ENCODE data around the gene LRBA.
A peak's percentile ranks its signal among the peaks of the same experiment; 100 is the strongest.

Gene LRBA

GRCh38 chr4:150342945-150343344 is 672.1 kb downstream of the LRBA start:
- no peak for DNase-seq

DNA sequence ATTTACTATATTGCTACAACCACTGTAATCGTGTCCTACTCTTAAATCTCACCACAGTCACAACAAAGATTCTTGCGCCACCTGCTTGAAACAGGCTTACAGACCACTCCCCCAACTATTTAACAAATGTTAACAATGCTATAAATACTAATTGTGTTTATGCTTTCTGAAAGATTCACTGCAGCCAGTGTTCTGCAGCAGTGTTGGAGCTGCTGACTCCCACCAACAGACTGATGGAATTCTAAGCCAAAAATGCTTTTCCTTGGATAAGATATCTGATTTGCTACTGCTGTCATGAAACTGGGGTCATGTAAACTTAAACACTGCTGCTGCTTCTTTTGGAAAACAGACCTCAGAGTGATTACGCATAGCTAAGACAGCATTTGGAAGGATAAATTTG is 677.4 kb downstream of the LRBA start:
- DNase-seq, result no peak

DNA sequence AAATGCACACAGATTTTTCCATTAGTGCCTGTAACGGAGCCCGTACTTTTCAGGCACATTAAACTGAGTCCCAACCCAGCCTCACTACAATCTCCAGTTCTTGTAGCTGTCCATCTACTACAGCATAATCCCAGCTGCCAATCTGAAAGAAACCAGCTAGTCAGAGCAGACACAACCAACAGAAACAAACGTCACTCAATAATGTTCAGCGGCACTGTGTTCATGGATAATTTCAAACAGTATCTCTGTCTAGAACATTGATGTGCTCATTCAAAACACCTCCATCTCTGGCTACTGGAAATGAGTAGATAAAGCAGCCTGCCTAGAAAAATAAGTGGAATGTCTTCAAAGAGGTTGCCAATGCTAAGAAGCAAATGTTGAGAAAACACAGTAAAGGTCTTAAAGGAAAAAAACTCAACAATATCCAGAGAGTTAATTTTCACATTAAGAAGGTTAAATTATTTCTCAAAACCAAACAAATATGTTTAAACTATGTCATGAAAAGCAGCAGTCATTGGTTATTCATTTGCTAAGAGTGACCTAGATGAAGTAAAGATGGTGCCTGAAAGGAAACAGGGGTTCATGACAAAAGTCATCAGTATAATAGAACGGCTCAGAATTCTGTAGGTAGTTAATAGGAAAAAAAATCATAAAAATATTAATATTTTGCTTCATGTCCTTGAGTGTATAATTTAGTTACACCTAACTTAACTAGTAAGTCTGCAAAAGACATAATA is 678.2 kb downstream of the LRBA start:
- DNase-seq, result no peak

GRCh38 chr4:150332961-150333360 is 682.1 kb downstream of the LRBA start:
- no peak for DNase-seq

DNA sequence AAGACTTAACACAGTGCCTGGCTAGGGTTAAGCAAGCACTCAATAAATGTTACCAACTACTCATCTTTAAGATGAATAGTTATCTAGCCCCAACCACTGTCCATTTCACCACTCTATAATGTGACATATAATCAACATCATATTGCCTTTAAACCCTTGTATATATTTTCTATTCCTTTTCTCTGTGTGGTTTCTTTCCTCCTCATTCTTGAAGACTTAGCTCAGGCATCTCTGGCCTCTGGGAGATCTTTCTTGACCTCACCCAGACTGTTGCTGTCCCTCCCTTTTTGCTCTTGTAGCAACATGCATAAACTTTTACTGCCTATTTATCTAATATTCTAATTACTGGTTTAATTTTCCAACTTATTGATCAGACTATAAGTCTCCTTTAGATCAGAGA is 683.0 kb downstream of the LRBA start:
- DNase-seq, result no peak

GRCh38 chr4:150329373-150329772 is 685.7 kb downstream of the LRBA start:
- DNase-seq, result no peak

- DNase-seq, result no peak
Observed at GRCh38 chr4:150328496-150328895, 686.6 kb downstream of the LRBA start.

DNA sequence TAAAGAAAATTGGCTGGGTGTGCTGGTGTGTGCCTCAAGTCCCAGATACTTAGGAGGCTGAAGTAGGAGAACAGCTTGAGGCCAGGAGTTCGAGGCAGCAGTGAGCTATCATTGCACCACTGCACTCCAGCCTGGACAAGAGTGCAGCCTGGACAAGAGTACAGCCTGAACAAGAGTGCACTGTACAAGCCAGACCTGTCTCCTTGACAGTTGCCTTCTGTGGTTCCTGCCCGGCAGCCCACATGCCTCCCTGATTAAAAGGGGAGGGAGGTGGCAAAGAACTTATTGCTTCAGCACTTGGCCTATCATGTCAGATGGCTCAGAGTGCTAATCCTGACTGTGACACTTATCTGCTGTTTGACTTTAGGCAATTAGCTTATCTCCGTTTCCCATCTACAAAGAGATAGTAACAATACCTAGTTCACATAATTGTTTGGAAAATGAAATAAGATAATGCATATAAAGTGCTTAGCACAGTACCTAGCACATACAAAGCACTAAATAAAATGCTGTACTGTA is 687.8 kb downstream of the LRBA start:
- DNase-seq, result no peak

DNA sequence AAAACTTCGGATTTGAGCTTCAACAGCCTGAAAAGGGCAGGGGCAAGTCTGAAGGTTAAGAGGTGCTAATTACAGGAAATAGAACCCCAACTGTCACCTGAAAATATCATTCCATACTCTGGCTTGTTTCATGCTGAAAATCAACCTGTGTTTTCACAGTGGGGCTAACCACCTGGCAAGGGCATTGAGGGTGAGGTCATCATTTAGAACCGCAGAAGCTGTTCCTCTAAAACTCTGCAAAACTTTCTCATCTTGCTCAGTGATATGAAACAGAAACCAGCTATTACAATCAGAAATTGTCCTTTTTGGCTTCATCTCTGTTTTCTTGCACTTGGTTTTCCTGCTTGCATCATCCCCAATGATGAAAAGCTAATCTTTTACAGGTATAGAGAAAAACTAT is 689.2 kb downstream of the LRBA start:
- no peak for DNase-seq

DNA sequence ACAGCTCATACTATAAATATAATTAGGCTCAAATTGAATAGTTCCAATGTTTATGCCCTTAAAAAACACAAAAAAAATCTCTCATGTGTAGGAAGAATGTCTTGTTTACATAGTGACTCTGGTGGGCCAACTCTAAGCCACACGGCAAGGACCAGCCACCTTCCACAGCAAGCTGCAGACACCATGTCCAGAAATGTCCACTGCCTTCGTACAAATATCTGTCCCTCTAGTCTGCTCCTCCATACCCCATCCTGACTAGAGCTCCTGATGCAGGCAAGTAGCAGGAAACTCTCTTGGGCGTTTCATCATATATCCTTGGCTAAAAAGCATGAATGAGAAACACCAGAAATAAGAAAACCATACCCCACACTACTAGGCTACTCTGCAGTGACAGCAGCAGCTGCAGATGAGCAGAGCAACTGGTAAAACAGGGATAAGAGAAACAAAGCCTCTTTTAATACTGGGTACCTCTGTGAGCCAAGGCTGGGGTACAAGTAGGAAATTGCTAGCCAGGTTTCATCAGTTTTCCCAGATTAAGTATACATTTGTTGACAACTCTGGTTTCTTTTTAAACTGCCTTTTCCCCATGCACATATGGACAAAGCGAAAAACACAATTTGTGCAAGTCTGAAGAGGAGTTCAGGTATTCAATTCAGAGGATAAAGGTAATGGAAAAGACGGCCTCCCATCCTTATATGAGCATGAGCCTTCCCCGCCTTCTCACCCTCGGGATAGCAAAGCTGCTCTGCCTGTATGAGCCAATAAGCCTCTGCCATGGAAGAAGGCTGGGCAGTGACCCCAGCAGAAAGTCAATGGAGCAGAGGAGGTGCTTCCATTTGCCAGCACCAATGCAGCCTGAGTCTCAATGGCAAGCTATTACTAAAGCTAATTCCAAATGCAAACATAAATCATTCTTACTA is 691.4 kb downstream of the LRBA start:
- peak; percentile 30 for DNase-seq

DNA sequence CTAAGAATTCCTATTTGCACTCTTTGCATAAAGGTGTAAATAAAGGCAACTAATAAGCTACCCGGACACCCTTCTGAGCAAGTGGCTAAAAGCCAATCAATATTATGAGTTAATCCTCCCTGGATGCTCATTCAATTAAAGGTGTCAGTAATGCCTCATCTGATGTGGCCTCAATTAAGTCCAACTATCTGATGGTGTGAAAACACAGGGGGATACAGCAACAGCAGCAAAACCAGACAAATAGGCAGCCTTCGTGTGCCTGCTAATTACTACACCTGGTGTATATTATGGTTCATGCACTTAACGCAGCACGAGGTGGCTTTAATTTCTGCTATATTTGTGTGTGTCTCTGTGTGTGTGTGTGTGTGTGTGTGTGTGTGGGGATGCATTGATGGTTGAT is 692.4 kb downstream of the LRBA start:
- no peak for DNase-seq

GRCh38 chr4:150321113-150321512 is 694.0 kb downstream of the LRBA start:
- no peak for DNase-seq

- no peak for DNase-seq
Observed at GRCh38 chr4:150318971-150319370, 696.1 kb downstream of the LRBA start.

GRCh38 chr4:150318527-150318926 is 696.6 kb downstream of the LRBA start:
- DNase-seq, result no peak

- DNase-seq, result no peak
Observed at GRCh38 chr4:150316332-150317205, 698.5 kb downstream of the LRBA start.

DNA sequence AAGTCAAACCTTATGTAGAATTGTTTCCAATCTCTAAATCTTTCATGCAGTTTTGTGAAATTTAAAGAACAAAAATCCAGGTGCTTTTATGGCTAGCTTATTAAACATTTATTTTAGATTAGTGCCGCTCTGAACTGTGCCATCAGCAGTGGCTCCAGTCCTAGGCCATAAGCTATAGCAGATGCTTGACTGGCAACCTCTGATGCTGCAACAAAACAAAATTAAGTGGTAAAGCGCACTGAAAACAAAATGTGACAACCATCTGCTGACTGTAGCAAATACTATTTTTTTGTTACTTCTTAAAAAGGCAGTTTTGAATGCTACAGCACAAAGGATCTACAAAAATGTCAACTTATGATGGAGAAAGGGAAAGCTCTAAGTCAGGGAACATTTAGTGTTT is 699.4 kb downstream of the LRBA start:
- no peak for DNase-seq

GRCh38 chr4:150315175-150315574 is 699.9 kb downstream of the LRBA start:
- no peak for DNase-seq

DNA sequence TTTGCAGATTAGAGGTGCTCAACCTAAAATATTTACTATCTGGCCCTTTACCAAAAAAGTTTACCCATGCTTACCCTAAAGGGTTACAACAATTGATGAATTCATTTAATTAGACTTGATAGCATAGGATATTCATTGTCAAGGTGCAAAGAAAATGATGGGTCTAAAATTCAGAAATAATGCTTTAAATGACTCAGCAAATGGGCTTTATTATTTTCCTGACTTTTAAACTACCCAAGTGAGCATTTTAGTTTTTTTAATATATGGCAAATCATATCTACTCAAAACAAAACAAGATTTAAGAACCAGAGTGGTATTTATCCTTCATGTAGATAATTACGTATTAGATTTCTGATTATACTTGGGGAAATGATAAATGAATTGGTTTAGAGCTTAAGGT is 701.1 kb downstream of the LRBA start:
- no peak for DNase-seq

DNA sequence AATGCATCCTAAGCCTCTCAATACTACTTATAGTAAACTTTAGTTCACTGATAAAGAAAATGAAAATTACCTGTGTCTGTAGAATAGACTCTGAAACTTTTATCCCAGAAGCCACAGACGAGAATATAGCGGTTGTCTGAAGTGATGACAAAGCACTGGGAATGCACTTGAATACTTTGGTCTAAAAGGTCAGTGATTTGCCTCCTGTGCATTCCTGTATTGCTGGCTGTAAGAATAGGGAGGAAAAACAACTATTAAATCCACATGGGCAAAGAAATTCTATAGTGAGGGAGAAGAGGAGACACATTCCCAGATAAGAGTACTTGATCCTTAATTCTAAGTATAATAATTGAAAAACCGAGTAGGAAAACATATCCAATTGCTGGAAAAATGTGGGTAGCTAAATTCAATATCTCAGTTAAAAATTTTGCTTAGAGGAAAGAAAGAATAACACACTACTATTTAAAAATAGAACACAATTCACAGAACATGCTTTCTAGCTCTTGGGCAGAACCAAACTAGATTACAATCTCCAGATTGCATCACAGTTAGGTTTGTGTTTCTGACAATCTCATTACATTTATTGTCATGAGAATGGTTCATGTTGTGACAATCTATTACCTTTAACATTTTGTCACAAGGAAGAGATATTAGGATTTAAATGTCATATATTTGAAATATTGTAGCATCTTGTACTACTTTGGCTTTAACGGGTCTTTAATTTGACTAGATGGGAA is 704.8 kb downstream of the LRBA start:
- no peak for DNase-seq

DNA sequence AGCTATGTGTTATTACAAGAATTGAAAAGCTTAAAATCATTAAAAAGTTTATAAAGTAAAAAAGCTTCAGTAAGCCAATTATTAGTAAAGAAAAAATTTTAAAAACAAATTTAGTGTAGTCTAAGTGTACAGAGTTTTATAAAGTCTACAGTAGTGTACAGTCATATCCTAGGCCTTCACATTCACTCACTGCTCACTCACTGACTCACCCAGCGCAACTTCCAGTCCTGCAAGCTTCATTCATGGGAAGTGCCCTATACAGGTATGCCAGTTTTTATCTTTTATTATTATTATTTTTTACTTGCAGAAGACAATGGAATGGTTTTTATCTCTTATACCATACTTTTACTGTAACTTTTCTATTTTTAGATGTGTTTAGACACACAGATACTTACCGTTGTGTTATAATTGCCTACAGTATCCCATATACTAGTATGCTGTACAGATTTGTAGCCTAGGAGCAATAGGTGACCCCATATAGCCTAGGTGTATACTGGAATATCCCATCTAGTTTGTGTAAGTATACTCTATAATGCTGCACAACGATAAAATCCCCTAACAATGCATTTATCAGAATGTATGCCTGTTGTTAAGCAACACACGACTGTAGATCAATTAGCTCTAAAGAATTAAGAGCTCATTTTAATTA is 706.1 kb downstream of the LRBA start:
- no peak for DNase-seq

DNA sequence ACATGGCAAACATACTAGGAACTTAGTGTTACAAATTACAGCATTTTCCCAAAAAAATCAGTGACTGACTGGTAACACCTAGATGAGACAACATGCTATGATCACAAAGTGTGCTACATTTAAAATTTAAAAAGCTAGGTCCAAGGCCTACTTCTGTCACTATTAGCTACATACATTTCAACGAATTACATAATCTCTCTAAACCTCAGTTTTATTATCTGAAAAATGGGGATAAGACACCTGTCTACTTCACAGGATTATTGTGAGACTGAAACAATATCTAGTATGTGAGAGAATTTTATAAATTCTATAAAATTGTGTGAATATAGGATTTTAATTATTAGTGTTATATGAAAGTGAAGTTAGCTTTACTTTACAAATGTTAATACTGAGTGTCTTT is 708.4 kb downstream of the LRBA start:
- no peak for DNase-seq

GRCh38 chr4:150305995-150306394 is 709.1 kb downstream of the LRBA start:
- DNase-seq, result no peak
